CD8-positive, alpha-beta memory T cell (primary cell): ENCODE results near the gene NEO1. TPM values are rescaled to one million over a fixed set of nuclear protein-coding genes. Genes with fewer than 3 reads are reported as not detected.
A peak's percentile ranks its signal among the peaks of the same experiment; 100 is the strongest.

Source experiments
- CTCF ChIA-PET: fragments of 350-600 bp; sonication (Branson Sonifier 250); formaldehyde crosslinking; loops from one replicate; lab custom pipeline; 2021; ENCODE audit warnings: antibody characterized with exemption; lab: Charles Lee
- POLR2A ChIA-PET: fragments of 350-600 bp; sonication (Branson Sonifier 250); formaldehyde crosslinking; loops from one replicate; lab custom pipeline; 2021; ENCODE audit warnings: antibody characterized with exemption; lab: Charles Lee
- DNase-seq, 5 donors: peaks; one replicate each; pipeline versions ENCODE4 v3.0.0 to v3.0.0-alpha.2; 2020 to 2022; ENCODE audit warnings: mixed read lengths in 1 of 5
- H3K27ac ChIP-seq: one replicate; pipeline ENCODE4 v1.7.0; 2013; ENCODE audit warnings: low read depth, mild to moderate bottlenecking, low read length, moderate library complexity
- H3K27me3 ChIP-seq: 2 replicates; pipeline ENCODE4 v1.7.0; 2013; ENCODE audit warnings: low read length, mild to moderate bottlenecking; ENCODE audit not compliant: insufficient read depth, poor library complexity, severe bottlenecking
- H3K36me3 ChIP-seq: 2 replicates; pipeline ENCODE4 v1.7.0; 2013; ENCODE audit warnings: mild to moderate bottlenecking, low read length, moderate library complexity; ENCODE audit not compliant: insufficient read depth
- H3K4me1 ChIP-seq: 2 replicates; pipeline ENCODE4 v1.7.0; 2013; ENCODE audit warnings: mild to moderate bottlenecking, low read length, moderate library complexity; ENCODE audit not compliant: insufficient read depth
- H3K4me3 ChIP-seq: 2 replicates; pipeline ENCODE4 v1.7.0; 2013; ENCODE audit warnings: mild to moderate bottlenecking, low read length
- H3K9me3 ChIP-seq: 2 replicates; pipeline ENCODE4 v1.7.0; 2013; ENCODE audit warnings: mild to moderate bottlenecking, low read length
- H3K27ac Mint-ChIP-seq, 8 donors: one replicate each; pipeline ENCODE4 v1.8.0; 2020 to 2021; ENCODE audit warnings: mixed read lengths in 8 of 8, mild to moderate bottlenecking in 6 of 8, inconsistent platforms in 3 of 8, moderate library complexity in 3 of 8
- H3K27me3 Mint-ChIP-seq, 2 donors: one replicate each; pipeline ENCODE4 v1.8.0; 2020 to 2021; ENCODE audit warnings: mixed read lengths in 2 of 2, mild to moderate bottlenecking in 1 of 2, moderate library complexity in 1 of 2
- H3K36me3 Mint-ChIP-seq, 3 donors: one replicate each; pipeline ENCODE4 v1.8.0; 2020 to 2021; ENCODE audit warnings: mixed read lengths in 3 of 3, inconsistent platforms in 1 of 3, mild to moderate bottlenecking in 1 of 3
- H3K4me1 Mint-ChIP-seq, 3 donors: one replicate each; pipeline ENCODE4 v1.8.0; 2020 to 2021; ENCODE audit warnings: mixed read lengths in 3 of 3, inconsistent platforms in 1 of 3, mild to moderate bottlenecking in 1 of 3
- H3K4me3 Mint-ChIP-seq, 7 donors: one replicate each; pipeline ENCODE4 v1.8.0; 2020 to 2021; ENCODE audit warnings: mixed read lengths in 7 of 7, mild to moderate bottlenecking in 6 of 7, moderate library complexity in 4 of 7, inconsistent platforms in 2 of 7
- H3K9me3 Mint-ChIP-seq, 5 donors: one replicate each; pipeline ENCODE4 v1.8.0; 2020 to 2022; ENCODE audit warnings: mixed read lengths in 5 of 5, mild to moderate bottlenecking in 3 of 5, moderate library complexity in 2 of 5, inconsistent platforms in 1 of 5
- polyA plus RNA-seq: library from polyadenylated mRNA; unstranded; fragments of 300-500 nt; fragmentation: Illumina TruSeq; gene quantifications from one replicate; pipeline ENCODE4 v1.2.3, GENCODE V29; 2021
- total RNA-seq, 2 experiments: library from RNA; stranded (reverse); gene quantifications; one replicate each; pipeline ENCODE4 v1.2.3, GENCODE V29; 2021

NEO1 gene
- total and polyA plus RNA-seq, 3 experiments from 2014 or later = 3.9 to 9.1 (median 6.5) TPM

DNA sequence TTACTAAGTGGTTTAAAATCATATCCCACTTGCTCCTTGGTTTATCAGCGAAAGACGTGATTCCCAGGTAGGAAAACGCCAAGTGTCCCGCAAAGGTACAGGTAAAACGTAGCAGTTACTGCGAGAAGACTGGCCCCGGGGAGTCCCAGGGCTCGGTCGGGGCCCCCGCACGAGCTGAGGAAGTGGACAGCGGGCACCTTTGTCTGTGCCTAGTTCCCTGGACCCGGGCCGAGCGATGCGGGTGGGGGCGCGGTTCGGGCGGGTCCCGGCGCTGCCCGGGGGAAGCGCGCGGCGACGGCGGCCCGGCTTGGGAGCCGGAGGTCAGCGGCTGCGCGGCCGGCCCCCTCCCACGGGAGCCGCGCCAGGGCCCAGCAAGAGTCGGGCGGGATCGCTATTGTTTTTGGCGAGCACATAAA lies 864 bp upstream of the NEO1 start:
- Histone ChIP-seq H3K9me3 (no peaks in the 10 kb centered on the region), H3K27ac (no peak overlapping the region), H3K4me3 (peak overlapping the region; percentile 60), H3K4me1 (peaks cover 7% of the 10 kb centered on the region), H3K27me3 (no peaks in the 10 kb centered on the region), H3K36me3 (no peaks in the 10 kb centered on the region)
- Mint-ChIP-seq H3K36me3 (peaks cover 0 to 1% (median 0%) of the 10 kb centered on the region in 3 donors), H3K27ac (peak overlapping the region; percentile 35 to 86 (median 68)), H3K27me3 (peaks cover 5 to 19% of the 10 kb centered on the region in 2 donors), H3K9me3 (no peaks in the 10 kb centered on the region), H3K4me3 (peak overlapping the region; percentile 78 to 93 (median 83)), H3K4me1 (peaks cover 10 to 16% (median 15%) of the 10 kb centered on the region in 3 donors)
- CTCF ChIA-PET = no interaction called here
- peak in 1 of 5 donors; percentile 46 for DNase-seq
- POLR2A ChIA-PET = no interaction called here

DNA sequence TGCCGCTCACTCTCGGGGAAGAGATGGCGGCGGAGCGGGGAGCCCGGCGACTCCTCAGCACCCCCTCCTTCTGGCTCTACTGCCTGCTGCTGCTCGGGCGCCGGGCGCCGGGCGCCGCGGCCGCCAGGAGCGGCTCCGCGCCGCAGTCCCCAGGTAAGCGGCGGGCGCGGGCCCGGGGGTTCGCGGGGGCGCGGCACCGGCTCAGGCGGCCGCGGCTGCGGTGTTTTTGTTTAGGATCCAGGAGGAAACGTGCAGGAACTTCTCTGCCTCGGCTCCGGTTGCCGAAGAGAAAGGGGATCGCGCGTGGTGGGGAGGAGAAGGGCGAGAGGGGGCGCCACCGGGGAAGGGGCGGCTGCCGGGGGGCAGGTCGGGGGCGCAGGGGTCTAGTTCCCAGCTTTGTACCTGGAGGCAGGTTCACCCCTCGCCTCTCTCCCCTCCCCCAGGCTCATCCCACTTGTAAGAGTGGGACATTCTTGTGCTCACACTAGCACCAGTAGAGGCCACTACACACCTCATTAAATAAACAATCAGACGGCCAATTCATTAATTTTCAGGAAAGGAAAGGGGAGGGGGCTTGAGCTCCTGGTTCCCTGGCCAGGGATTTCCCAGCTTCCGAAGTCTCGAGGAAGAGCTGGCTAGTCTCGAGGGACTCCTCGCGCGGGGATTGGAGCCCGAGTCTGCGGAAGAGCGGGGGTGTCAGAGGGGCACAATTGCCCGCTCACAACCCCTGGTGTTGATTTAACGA lies 562 bp downstream of the NEO1 start:
- POLR2A ChIA-PET = no interaction called here
- Mint-ChIP-seq H3K27ac (peak overlapping the region in 7 of 8 donors; percentile 70 to 94 (median 82)), H3K4me3 (peak overlapping the region; percentile 84 to 95 (median 88)), H3K36me3 (peaks cover 0 to 1% (median 0%) of the 10 kb centered on the region in 3 donors), H3K9me3 (no peaks in the 10 kb centered on the region), H3K4me1 (peaks cover 10 to 16% (median 15%) of the 10 kb centered on the region in 3 donors), H3K27me3 (peaks cover 5 to 19% of the 10 kb centered on the region in 2 donors)
- Histone ChIP-seq H3K27ac (no peak overlapping the region), H3K36me3 (no peaks in the 10 kb centered on the region), H3K9me3 (no peaks in the 10 kb centered on the region), H3K27me3 (no peaks in the 10 kb centered on the region), H3K4me3 (peak overlapping the region; percentile 52), H3K4me1 (peaks cover 7% of the 10 kb centered on the region)
- CTCF ChIA-PET = interaction anchor here (0.6 to 1.7 kb wide), 3 partner anchors 11 to 34 kb away, joined by 3 to 10 read pairs (median 4); no protein-coding TSS in a partner anchor
- peak; percentile 22 to 56 (median 27) for DNase-seq

DNA sequence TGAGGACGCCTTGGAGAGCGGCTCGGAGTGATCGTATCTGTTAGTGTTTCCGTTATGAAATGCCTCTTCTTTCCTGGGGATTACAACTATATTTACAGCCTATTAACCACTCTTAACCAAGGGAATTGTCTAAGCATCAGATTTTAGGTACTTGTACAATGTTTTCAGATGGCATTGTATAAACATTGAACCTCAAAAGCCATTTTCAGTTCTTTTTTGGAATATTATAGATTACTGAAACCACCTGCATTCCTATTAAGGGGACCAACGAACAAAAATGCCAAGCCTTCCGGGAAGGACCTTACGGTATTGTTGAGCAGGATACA lies 1.1 kb downstream of the NEO1 start:
- DNase-seq = no peak
- peak overlapping the region in 7 of 8 donors; percentile 70 to 94 (median 82) for H3K27ac Mint-ChIP-seq
- peaks cover 8 to 20% of the 10 kb centered on the region in 2 donors for H3K27me3 Mint-ChIP-seq
- H3K36me3 Mint-ChIP-seq = peaks cover 0 to 1% (median 0%) of the 10 kb centered on the region in 3 donors
- H3K27me3 ChIP-seq = no peaks in the 10 kb centered on the region
- peak overlapping the region; percentile 84 to 95 (median 88) for H3K4me3 Mint-ChIP-seq
- no peaks in the 10 kb centered on the region for H3K36me3 ChIP-seq
- H3K9me3 Mint-ChIP-seq = no peaks in the 10 kb centered on the region
- peaks cover 10 to 16% (median 15%) of the 10 kb centered on the region in 3 donors for H3K4me1 Mint-ChIP-seq
- peaks cover 7% of the 10 kb centered on the region for H3K4me1 ChIP-seq
- peak overlapping the region; percentile 52 for H3K4me3 ChIP-seq
- no peaks in the 10 kb centered on the region for H3K9me3 ChIP-seq
- ChIA-PET POLR2A (no interaction called here), CTCF (interaction anchor here (0.6 to 1.7 kb wide), 2 partner anchors 10 to 28 kb away, joined by 4 to 10 read pairs; no protein-coding TSS in a partner anchor)
- H3K27ac ChIP-seq = no peak overlapping the region

DNA sequence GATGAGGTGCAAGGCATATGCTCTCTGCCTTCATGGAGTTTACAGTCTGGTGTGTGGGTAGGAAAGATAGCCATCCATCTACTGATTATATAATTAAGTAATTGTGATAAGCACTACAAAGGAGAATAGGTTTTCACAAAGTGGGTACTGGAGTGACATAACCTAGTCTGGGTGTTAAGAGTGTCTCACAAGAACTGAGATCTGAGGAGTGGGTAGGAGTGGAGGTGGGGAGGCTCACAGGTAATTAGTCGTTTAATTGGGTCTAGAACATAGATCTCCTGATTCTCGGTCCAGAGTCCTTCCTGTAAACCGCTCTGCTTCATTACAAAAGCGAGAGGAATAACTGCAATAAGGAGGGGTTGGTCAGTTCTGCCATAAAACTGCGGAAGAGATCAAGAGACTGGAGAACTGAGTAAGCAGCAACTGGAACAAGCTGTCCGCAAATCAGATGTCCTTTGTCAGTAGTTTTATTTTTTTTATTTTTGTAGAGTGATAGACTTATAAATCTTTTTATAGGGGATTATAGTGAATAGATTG lies 2.2 kb downstream of the NEO1 start:
- Histone ChIP-seq H3K4me3 (no peak overlapping the region), H3K36me3 (no peaks in the 10 kb centered on the region), H3K27me3 (no peaks in the 10 kb centered on the region), H3K27ac (no peak overlapping the region), H3K4me1 (peaks cover 7% of the 10 kb centered on the region), H3K9me3 (no peaks in the 10 kb centered on the region)
- POLR2A ChIA-PET = no interaction called here
- Mint-ChIP-seq H3K27me3 (peaks cover 8 to 16% of the 10 kb centered on the region in 2 donors), H3K9me3 (no peaks in the 10 kb centered on the region), H3K27ac (no peak overlapping the region), H3K4me1 (peaks cover 10 to 16% (median 15%) of the 10 kb centered on the region in 3 donors), H3K4me3 (no peak overlapping the region), H3K36me3 (peaks cover 0 to 1% (median 0%) of the 10 kb centered on the region in 3 donors)
- no peak for DNase-seq
- CTCF ChIA-PET = interaction anchor here (1.7 kb wide), 1 partner anchor 9 kb away, joined by 10 read pairs; no protein-coding TSS in a partner anchor

DNA sequence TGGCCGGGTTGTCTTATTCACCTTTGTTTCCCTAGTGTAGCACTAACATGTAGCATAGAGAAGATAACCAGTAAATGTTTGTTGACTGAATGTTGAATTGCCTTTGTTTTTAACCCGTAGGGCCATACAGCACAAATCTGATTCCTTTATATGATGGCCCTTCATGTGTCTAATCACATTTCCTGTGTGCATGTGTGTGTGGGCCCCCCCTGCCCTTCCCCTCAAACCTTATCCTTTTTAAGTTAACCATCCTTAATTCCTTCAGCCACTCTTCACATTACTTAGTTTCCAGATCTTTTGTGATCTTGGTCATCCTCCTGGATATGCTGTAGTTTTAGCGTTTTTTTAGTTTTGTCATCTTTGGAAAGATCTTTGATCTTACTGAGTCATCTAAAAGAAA lies 4.2 kb downstream of the NEO1 start:
- ChIA-PET POLR2A (no interaction called here), CTCF (no interaction called here)
- no peaks in the 10 kb centered on the region for H3K36me3 ChIP-seq
- peaks cover 7 to 10% (median 10%) of the 10 kb centered on the region in 3 donors for H3K4me1 Mint-ChIP-seq
- peaks cover 7% of the 10 kb centered on the region for H3K4me1 ChIP-seq
- no peaks in the 10 kb centered on the region for H3K9me3 Mint-ChIP-seq
- H3K27ac ChIP-seq = no peak overlapping the region
- no peaks in the 10 kb centered on the region for H3K27me3 ChIP-seq
- no peak overlapping the region for H3K27ac Mint-ChIP-seq
- H3K36me3 Mint-ChIP-seq = peaks cover 0 to 1% (median 0%) of the 10 kb centered on the region in 3 donors
- DNase-seq = no peak
- no peak overlapping the region for H3K4me3 ChIP-seq
- H3K27me3 Mint-ChIP-seq = peaks cover 8 to 24% of the 10 kb centered on the region in 2 donors
- H3K9me3 ChIP-seq = no peaks in the 10 kb centered on the region
- H3K4me3 Mint-ChIP-seq = no peak overlapping the region

DNA sequence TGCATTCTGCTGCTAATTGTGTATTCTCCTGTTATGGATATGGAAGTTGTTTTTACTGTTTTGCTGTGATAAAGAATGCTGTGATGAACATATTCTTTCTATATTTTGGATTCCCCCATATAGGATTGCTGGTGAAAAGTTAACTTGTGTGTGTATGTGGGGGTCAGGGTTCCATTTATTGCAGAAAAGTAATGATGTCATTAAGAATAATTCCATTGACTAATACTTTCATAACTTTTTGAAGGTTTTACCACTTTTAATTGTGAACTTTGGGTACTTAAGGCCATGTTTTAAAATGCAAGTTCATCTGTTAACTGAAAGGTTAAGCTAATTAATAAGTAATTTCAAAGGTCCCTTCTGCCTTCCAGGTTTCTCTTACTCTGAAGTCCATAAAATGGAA lies 6.2 kb downstream of the NEO1 start:
- POLR2A ChIA-PET = no interaction called here
- H3K36me3 ChIP-seq = no peaks in the 10 kb centered on the region

DNA sequence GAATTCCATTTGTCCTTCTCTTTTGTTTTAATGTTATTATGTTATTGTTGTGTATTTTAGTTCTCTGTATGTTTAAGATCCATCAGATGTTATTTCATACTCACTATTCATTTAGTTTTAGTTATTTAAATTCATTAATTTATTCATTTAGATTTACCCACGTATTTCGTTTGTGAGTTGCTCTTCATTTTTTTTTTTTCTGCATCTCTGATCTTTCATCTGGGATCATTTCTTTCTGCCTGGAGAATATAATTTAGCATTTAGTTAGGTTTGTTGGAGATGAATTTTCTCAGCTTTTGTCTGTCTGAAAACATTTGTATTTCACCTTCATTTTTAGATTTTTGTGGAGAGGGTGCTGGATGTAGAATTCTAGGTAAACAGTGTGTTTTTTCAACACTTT lies 12.9 kb downstream of the NEO1 start:
- Mint-ChIP-seq H3K27ac (no peak overlapping the region), H3K9me3 (no peaks in the 10 kb centered on the region), H3K4me1 (peaks cover 0 to 4% (median 0%) of the 10 kb centered on the region in 3 donors), H3K27me3 (peaks cover 13 to 27% of the 10 kb centered on the region in 2 donors), H3K4me3 (no peak overlapping the region), H3K36me3 (peaks cover 0 to 1% (median 0%) of the 10 kb centered on the region in 3 donors)
- H3K9me3 ChIP-seq = no peaks in the 10 kb centered on the region
- no peaks in the 10 kb centered on the region for H3K36me3 ChIP-seq
- H3K27me3 ChIP-seq = no peaks in the 10 kb centered on the region
- CTCF ChIA-PET = no interaction called here
- no peaks in the 10 kb centered on the region for H3K4me1 ChIP-seq
- no peak overlapping the region for H3K27ac ChIP-seq
- POLR2A ChIA-PET = no interaction called here
- DNase-seq = no peak
- H3K4me3 ChIP-seq = no peak overlapping the region

More for the DNA sequence above, 6.2 kb downstream of the NEO1 start:
- H3K4me1 ChIP-seq = peaks cover 2% of the 10 kb centered on the region
- peaks cover 8 to 29% of the 10 kb centered on the region in 2 donors for H3K27me3 Mint-ChIP-seq
- DNase-seq = no peak
- H3K4me3 ChIP-seq = no peak overlapping the region
- H3K4me3 Mint-ChIP-seq = peak overlapping the region in 1 of 7 donors; percentile 7
- no peaks in the 10 kb centered on the region for H3K9me3 Mint-ChIP-seq
- no peak overlapping the region for H3K27ac Mint-ChIP-seq
- H3K9me3 ChIP-seq = no peaks in the 10 kb centered on the region
- no peaks in the 10 kb centered on the region for H3K27me3 ChIP-seq
- CTCF ChIA-PET = no interaction called here
- H3K27ac ChIP-seq = no peak overlapping the region
- no peaks in the 10 kb centered on the region for H3K36me3 Mint-ChIP-seq
- H3K4me1 Mint-ChIP-seq = peaks cover 1 to 3% (median 3%) of the 10 kb centered on the region in 3 donors

DNA sequence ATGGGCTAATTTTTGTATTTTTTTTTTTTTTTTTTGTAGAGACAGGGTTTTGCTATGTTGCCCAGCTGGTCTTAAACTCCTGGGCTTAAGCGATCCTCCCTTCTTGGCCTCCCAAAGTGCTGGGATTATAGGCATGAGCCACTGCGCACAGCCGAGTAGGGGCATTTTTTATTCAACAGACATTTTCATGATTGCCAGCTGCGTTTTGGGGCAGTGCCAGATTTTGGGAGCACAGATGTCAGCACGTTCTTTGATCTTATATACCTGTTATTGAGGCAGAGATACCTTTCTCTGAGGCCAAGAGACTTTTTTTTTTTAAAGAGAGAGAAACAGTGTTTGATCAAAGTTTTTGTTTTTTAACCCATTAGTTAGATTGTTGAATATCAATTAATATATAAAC lies 16.8 kb downstream of the NEO1 start:
- Mint-ChIP-seq H3K4me3 (no peak overlapping the region), H3K9me3 (no peaks in the 10 kb centered on the region), H3K27me3 (peaks cover 8 to 12% of the 10 kb centered on the region in 2 donors), H3K4me1 (peaks cover 0 to 4% (median 0%) of the 10 kb centered on the region in 3 donors), H3K36me3 (peaks cover 0 to 1% (median 0%) of the 10 kb centered on the region in 3 donors), H3K27ac (no peak overlapping the region)
- CTCF ChIA-PET = interaction anchor here (0.7 kb wide), 1 partner anchor 19 kb away, joined by 3 read pairs; no protein-coding TSS in a partner anchor
- Histone ChIP-seq H3K4me1 (no peaks in the 10 kb centered on the region), H3K4me3 (no peak overlapping the region), H3K27me3 (no peaks in the 10 kb centered on the region), H3K36me3 (no peaks in the 10 kb centered on the region), H3K9me3 (no peaks in the 10 kb centered on the region), H3K27ac (no peak overlapping the region)
- POLR2A ChIA-PET = no interaction called here
- DNase-seq = no peak
